Stimulated activated CD4-positive, alpha-beta T cell treated with anti-CD3 and anti-CD28 coated beads, TNF-alpha, amount 100 ng/mL, for 48 hours (primary cell): Measurements from ENCODE around the gene SSBP4.
"Not testable (repeated sequence)": the region's sequence is repeated elsewhere in the genome, so short reads cannot be mapped to it uniquely, and the experiment has no call there.

Source experiments
- DNase-seq, 3 donors: peaks; one replicate each; pipeline ENCODE4 v3.0.0-alpha.2; 2020; ENCODE audit warnings: low read depth in 3 of 3

SSBP4 gene

DNA sequence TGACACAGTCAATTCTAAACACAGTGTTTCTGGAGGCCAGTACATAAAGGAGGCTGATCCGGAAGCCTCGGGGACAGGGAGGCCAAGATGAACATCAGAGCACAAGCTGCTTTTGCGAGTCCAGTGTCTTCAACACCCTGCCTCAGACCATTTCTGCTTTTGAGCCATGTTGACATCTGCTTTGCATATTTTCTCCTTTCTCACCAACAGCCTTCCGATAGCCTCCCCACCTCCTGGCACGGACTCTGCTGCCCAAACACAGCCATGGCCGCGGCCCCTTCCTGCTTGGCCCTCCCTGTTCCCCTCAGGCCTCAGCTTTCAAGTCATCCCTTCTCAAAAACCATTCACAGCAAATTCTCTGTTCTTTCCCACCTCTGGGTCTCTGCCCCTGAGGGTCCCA is 25.4 kb upstream of the SSBP4 start:
- DNase-seq = no peak

DNA sequence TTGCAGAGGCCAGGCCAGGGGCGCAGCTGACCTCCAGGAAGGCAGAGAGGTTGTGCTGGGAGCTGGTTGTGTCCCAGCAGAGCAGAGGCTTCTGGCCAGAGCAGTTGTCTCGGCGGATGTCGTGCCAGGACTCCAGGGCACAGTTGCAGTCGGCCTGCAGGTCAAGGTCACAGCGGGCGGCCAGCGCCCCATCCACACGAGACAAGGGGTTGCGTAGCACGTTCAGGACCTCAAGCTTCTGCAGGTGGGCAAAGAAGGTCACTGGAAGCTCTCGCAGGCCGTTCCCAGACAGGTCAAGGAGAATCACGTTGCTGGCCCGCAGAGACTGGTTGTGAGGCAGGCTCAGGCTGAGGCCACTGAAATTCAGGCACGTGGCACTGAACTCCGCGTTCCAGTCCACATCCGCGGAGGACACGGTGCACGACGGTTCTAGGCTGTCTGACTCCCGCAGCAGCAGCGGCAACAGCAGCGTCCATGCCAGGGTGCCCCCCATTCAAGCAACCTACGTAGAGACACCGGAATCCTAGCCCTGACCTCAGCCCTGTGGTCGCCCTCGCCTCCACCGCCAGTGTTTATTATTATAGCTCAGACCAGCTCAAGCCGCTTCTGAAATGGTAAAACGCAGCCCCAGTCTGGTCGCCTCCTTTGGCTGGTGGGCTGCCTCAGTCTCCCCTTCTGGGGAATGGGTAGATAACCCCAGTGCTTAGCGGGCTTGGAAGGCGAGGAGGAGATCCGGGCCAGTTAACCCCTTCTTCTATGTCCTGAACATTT is 22.5 kb upstream of the SSBP4 start:
- DNase-seq = no peak

DNA sequence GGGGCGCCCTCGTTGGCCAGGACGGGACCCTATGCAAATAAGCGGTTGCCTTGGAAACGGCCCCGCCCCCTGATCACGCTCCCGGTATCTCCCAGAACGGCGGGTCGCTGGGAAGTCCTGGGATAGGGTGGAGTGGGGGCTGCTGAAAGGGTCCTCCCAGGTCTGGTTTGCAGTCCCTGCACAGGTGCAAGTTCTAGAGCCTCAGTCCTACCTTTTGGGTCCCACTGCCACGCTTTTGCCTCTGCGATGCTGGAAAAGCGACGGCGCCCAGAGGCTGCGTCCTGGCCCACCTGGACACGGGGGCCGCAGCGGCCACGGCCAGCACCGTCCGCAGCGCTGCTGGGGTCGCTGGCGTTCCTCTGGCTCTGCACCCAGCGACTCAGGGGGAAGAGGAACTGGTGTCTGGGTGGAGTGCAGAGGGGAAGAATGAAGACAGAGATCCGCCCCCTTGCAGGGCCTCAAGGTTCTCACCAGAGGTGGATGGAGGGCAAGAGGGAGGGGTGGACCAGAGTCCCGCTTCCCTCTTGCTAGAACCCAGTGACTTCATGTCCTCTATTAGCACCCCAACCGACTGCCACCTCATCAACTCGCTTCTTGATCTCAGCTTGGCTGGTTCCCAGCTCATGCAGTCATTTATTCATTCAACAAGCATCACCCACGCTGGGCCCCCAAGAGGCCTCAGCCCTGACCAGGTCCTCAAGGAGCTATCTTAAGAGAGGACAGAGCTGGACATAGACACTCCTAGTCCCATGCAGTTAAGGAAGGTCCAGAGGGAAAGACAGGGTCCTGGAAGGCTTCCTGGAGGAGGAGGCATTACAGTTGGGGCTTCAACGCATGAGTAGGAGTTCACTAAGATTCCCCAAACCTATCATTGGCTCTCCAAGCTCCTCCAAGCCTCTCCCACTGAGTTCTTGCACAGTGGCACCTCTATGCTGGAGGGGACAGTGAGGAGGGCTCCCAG is 21.7 kb upstream of the SSBP4 start, which contains the start of gene LRRC25:
LRRC25 (minus strand) TSS at position 381 of the 961 bp plus-strand sequence. CDS start 659 bp downstream, outside the sequence.
- no peak for DNase-seq

DNA sequence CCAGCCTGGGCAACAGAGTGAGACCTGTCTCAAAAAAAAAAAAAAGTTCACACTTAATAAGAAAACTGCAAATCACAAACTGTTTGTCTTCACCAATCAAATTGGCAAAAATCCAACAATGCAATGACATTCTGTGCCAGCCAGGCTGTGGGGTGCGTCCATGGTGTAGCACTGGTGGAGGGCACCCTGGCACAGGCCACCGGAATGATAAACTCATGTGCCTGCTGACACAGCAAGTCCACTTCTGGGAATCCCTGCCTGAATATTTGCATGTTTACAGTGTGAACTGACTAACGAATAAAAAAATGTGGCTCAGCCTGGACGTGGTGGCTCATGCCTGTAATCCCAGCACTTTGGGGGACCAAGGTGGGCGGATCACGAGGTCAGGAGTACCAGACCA is 20.2 kb upstream of the SSBP4 start:
- no peak for DNase-seq

DNA sequence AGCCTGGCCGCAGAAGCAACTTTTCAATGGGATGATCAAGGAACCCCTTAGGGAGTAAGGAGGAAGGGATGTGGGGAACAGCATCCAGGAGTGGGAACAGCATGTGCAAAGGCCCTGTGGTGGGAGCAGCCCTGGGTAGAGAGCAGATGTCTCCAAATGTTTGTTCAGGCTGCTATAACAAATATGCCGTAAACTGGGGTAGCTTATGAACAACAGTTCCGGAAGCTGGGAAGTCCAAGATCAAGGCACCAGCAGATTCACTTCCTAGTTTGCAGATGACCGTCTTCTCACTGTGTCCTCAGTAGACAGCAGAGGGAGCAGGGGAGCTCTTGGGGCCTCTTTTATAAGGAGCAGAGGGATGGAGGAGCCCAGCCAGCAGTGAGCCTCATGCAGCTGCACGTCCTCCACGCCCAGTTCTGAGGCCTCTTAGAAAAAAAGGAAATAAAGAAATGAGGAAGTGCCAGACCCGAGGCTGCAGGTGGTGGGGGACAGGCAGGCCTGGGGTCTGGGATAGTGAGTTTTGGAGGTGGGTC is 17.6 kb upstream of the SSBP4 start:
- DNase-seq = no peak

DNA sequence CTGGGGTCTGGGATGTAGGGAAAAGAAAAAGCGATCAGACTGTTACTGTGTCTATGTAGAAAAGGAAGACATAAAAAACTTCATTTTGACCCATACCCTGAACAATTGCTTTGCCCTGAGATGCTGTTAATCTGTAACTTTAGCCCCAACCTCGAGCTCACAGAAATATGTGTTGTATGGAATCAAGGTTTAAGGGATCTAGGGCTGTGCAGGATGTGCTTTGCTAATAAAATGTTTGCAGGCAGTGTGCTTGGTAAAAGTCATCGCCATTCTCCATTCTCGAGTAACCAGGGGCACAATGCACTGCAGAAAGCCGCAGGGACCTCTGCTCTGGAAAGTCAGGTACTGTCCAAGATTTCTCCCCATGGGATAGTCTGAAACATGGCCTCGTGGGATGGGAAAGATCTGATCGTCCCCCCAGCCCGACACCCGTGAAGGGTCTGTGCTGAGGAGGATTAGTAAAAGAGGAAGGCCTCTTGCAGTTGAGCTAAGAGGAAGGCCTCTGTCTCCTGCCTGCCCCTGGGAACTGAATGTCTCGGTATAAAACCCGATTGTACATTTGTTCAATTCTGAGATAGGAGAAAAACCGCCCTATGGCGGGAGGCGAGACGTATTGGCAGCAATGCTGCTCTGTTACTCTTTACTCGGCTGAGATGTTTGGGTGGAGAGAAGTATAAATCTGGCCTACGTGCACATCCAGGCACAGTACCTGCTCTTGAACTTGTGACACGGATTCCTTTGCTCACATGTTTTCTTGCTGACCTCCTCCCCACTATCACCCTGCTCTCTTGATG is 16.5 kb upstream of the SSBP4 start:
- DNase-seq = not testable (repeated sequence)

DNA sequence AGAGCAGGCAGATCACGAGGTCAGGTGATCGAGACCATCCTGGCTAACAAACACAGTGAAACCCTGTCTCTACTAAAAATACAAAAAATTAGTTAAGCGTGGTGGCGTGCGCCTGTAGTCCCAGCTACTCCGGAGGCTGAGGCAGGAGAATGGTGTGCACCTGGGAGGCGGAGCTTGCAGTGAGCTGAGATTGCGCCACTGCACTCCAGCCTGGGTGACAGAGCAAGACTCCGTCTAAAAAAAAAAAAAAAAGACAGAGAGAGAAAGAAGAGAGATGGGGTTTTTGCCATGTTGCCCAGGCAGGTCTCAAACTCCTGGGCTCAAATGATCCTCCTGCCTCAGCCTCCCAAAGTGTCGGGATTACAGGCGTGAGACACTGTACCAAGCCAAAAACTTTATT is 13.4 kb upstream of the SSBP4 start:
- not testable (repeated sequence) for DNase-seq

DNA sequence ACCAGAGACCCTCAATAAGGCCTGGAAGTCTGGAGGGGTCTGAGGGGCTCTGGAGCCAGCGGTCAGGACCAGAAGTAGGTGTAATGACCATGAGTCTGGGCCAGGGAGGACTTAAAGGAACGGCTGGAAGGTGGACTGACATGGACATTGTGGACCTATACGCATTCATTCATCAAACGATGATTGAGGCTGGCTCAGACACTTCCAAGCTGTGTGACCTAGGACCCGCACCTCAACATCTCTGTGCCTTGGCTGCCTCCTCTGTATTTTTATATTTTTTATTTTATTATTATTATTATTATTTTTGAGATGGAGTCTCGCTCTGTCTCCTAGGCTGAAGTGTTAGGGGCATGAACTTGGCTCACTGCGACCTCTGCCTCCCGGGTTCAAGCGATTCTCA is 12.4 kb upstream of the SSBP4 start:
- DNase-seq = no peak

DNA sequence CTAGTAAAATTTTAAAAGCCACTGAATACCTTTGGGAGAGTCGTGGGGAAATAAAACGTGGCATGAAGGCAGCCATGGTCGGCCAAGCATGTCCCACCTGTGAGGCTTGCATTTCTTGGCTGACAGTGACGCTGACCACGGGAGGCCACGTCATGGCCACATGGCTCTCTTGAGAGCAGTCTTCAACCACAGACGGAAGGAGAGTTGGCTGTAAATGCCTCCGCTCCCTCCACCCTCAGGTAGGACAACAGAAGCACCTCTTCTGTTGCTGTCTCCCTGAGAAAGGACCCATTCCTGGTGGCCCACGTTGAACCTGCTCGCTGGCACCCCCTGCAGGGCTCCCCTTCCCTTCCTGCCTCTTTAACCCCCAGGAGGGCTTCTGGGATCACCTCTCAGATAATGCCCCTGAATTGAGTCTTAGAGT is 11.1 kb upstream of the SSBP4 start:
- DNase-seq = peak in 1 of 3 donors; percentile 25

DNA sequence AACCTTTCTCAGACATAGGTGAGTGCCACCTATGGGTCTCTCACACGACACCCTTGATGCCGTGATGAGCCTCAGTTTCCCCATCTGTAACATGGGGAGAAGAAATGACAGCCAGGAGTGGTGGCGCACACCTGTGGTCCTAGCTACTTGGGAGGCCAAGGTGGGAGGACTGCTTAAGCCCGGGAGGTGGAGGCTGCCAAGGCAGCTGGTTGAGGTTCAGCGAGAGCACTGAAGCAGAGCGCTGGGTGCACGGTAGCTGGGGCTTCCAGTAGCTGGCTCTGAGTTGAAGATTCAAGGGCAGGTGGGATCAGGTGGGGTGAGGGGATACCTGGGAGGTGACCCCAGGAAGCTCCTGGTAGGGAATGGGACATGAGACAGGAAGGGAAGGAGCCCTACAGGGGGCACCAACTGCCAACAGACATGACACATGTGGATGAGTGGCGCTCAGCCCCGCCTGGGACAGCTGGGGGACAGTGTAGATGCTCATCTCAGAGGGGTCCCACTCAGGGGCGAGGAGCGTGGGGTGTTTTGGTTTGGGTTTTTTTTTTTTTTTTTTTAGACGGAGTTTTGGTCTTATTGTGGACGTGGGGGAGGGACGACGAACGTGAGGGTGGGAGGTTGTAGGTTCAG is 6.5 kb upstream of the SSBP4 start:
- DNase-seq = no peak

DNA sequence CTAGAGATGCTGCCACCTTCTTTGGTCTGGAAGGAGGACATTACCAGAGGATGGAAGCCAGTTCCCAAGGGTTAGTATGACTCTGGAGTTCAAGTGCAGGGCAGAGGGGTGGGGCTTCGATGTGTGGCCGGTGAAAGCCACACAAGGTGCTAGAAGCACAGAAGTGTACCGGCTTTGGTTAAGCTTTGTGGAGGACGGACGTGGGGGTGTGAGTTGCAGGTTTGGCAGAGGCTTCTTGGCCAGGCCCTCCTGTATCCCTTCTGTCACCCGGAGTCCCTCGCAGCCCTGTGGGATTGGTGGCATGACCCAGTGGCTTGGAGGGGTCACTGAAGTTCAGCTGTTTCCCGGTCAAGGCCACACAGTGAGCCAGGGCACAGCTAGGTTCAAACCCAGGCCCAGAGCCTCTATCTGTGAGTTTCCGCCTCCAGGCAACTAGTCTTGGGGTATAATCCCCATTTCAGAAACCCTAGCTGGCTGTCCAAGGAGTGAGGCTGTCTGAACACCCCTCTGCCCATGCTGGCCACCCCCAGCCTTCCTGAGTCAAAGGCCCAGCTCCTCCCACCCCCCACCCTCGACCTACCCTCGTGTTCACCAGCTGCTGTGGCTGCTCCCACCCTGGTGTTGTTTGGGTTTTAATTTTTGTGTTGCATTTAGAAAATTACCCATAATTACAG is 4.6 kb upstream of the SSBP4 start:
- DNase-seq = no peak

DNA sequence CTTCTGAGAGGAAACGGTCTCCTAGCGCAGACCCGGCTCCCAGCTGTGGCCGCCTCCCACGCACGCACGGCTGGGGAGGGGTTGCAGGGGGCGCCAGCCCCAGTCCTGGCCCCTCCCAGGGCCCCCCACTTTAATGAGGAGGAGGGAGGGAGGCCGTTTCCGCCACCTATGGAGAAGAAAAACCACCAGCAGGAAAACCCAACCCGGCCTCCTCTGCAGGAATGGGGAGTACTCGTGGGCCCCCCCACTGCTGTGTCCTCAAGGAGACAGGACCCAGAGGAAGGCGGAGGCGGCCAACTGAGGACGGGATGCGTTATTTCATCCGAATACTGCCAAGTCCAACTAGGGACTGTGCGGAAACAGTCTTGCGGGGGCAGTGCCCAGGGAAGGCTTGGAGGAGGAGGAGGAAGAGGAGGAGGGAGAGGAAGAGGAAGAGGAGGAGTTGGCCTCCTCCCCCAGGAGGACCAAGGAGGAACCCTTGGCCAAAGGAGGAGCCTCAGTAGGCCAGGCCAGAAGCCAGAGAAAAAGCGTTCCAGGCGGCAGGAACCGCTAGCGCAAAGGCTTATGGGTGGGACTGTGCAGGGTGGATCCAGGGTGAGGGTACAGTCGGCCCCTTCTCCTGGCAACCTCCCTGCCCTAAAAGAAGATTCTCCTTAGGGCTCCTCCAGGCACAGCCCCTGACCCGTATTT is 3.9 kb upstream of the SSBP4 start:
- DNase-seq = no peak

DNA sequence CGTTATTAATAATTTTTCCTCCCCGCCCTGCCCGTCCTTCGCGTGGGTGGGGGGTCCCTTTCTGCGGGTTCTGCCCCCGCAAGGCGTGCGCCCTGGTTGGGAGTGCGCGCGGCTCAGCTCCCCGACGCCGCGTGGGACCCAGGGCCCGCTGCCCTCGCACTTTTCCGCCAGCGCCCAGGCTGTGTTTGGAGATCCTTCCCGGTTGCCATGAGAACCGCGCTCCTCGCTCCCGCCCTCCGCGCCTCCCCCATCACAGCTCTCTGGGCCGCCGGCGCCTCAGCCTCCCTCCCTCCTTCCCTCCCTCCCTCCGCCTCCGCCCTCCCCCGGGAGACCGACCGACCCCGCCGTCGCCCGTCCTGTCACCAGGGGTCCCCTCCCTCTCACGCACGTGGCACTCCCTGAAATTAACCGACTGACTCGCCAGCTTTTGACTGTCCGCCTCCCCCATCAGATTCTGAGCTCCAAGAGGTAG is 2.4 kb upstream of the SSBP4 start:
- peak in 1 of 3 donors; percentile 47 for DNase-seq

DNA sequence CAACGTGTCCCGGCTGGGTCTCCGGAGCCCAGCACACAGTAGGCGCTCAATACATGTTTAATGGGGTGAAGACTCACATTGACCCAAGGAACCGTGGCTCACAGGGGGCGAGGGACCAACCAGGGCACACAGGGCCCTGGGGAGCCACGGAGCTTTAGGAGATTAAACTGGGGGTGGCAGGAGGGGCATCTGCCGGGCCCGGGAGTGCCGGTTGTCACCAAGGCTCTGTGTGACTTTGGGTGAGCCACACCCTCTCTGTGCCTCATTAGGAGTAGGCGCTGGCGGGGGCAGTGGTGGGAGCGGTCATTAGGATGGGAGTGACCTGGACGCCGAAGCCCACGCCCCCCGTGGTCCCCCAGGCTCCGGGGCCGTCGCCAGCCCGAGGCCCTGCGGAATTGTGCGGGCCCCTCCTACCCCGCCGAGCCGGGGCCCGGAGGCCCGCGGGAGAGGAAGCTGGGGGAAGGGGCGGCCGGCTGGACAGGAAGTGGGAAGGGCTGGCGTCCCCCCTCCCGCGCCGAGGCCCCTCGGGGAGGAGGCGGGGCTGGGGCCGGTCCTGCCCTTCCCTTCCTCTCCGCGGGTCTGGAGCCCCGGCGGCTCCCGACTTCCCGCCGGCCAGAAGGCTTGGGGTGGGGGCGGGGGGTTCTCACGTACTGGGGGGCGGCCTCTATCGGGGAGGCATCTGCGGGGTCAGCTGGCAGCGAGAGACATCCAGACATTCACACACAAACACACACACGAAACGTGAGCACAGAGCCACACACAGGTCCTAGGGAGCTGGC is 1.8 kb upstream of the SSBP4 start:
- no peak for DNase-seq

DNA sequence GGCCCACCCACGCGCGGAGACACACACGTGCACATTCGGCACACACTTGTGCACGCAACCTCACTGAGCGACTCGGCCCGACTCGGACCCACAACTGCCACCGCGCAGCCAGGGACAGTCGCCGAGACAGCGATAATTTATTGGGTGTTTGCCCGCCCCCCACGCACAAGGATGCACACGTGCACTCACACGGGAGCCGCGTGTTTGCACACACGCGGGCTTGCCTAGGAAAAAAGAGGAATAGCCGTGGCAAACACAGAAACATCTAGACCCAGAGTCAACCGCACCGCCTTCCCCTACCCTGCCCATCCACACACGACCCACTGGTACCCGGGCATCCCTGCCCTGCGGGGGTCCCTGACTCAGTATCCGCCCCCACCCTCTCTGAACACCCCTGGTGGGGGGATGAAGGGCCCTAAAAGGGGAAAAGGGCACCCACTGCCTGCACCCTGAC is 1.1 kb upstream of the SSBP4 start:
- no peak for DNase-seq

DNA sequence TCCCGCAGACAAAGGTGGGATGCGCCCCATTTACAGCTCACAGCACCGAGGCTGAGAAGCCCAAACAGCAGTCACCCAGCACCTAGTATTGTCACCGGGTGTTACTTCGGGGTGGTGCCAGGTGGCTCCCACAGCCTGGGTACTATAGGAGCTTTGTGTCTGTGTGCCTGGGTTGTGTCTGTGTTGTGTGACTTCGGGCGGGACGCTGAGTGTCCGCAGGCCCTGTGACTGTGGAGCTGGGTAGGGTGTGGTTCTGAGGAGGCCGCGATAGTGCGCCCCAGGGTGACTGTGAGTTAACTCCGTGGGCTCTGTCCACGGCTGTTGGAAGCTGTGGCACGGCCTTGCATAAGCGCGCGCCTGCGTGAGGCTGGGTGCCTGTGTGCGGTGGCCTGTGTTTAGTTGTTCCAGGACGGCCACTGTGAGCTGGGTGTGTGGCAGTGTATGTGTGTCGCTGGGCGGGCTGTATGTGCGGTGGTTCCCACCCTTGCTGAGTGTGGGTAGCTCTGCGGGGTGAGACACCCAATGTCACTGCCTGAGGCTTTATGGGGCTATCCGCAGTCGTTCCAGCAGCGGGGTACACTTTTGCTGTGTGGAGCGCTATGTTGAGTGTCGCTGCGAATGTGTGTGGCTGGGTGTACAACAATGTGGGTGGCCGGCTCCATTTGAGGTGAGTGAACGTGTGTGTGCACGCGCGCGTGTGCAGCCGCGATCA is 559 bp upstream of the SSBP4 start:
- no peak for DNase-seq

DNA sequence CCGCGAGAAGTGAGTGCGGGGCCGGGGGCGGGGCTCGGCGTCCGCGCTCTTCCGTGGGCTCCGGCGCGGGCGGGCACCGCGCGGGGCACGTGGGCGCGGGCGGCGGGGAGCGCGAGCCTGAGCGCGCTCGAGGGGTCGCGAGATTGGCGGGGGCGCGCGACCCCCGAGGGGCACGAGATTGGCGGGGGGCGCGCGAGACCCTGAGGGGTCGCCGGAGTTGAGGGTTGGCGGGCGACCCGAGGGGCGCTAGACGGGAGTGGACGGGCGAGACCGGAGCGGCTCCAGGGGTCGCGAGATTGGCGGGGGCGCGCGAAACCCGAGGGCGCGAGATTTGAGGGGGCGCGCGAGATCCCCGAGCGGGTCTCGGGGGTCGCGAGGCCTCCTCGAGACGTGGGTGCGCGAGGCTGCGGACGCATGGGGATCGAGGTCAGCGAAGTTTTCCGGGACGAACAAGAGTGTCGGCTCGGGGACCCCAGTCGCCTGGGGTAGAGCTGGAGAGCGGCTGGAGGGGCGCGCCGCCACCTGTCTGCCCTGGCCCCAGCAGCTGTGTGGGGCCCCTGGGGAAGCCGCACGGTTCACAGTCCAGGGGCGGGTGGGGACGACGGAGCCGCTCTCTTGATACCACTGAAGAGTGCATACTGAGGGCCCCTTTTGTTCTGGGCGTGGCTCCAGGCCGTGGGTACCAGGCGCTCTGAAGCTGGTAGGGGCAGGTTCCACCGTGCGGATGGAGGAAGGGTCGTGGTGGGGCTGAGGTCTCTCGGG is 682 bp downstream of the SSBP4 start:
- DNase-seq = no peak

DNA sequence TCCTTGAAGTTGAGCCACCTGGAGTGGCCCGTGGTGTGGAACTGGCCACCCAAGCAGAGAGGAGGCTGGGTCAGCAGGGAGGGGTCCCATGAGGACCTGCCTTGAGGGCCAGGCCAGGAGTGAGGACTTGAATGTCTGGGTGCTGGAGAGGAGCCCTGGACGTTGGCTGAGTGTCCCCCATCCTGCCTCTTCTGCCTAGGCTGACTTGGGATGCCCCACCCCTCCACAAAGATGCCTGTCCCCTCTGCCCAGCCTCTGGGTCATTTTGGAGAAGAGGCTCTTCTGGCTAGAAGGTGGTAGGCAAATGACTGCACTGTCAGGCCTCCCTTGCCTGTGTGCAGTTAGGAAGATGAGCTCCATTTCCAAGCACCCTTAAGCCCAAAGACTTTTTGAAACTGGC is 1.7 kb downstream of the SSBP4 start:
- no peak for DNase-seq
